ENCODE measurements around the gene RBL2.
"Not testable (repeated sequence)": the region's sequence is repeated elsewhere in the genome, so short reads cannot be mapped to it uniquely, and the experiment has no call there.

RBL2 gene

DNA sequence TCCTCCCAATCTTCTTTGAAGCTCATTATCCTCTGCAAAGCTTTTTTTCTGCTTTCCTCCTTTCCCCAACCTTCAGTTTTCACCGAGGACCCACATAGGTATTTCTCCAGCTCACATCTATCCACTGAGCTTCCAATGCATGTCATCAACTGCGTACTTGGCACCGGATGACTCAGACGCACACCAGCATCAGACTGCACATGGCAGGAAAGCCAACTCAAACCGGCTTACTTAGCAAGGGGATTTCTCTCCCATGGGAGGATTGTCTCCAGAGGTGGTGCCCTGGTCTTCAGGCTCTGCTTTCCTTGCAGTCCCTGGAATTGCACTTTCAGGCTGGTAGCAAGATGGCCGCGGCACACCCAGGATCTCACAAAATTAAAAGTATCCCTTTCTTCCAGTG is 70.4 kb downstream of the RBL2 start:
- H3K9me3 Mint-ChIP-seq: no peaks in the 10 kb centered on the region
- H3K27me3 Mint-ChIP-seq: peaks cover 17% of the 10 kb centered on the region
- H3K4me3 Mint-ChIP-seq: no peak overlapping the region
- peak overlapping the region; percentile 93 for H3K27ac Mint-ChIP-seq
- intact Hi-C loops (cut with micrococcal nuclease): loop anchor here (5.0 kb wide), 1 partner anchor 372 kb away; no protein-coding TSS in a partner anchor
- no peaks in the 10 kb centered on the region for H3K36me3 Mint-ChIP-seq (ENCODE audit: low read depth)
- H3K4me1 Mint-ChIP-seq (ENCODE audit: low read depth): peaks cover 33% of the 10 kb centered on the region

DNA sequence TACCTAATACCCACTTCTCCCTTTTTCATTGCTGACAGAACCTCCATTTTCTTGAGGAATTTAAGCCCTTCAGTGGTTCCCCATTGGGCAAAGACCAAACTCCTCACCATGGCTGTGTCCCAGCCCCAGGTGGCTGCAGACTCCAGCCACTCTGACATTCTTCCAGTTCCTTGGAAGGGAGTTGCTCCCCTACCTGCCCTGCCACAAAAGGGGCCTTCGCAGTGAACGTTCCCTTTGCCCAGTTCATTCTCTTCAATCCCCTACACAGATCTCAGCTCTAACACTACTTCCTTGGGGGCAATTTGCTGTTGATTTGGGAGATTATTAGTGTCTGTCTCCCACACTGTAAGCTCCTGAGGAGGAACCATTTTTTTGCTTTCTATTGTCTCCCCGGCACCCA is 72.0 kb downstream of the RBL2 start:
- no peaks in the 10 kb centered on the region for H3K36me3 Mint-ChIP-seq (ENCODE audit: low read depth)
- no peaks in the 10 kb centered on the region for H3K9me3 Mint-ChIP-seq
- H3K4me3 Mint-ChIP-seq: no peak overlapping the region
- intact Hi-C loops (cut with micrococcal nuclease): no loop called here
- no peak overlapping the region for H3K27ac Mint-ChIP-seq
- H3K4me1 Mint-ChIP-seq (ENCODE audit: low read depth): peaks cover 27% of the 10 kb centered on the region
- H3K27me3 Mint-ChIP-seq: peaks cover 21% of the 10 kb centered on the region

DNA sequence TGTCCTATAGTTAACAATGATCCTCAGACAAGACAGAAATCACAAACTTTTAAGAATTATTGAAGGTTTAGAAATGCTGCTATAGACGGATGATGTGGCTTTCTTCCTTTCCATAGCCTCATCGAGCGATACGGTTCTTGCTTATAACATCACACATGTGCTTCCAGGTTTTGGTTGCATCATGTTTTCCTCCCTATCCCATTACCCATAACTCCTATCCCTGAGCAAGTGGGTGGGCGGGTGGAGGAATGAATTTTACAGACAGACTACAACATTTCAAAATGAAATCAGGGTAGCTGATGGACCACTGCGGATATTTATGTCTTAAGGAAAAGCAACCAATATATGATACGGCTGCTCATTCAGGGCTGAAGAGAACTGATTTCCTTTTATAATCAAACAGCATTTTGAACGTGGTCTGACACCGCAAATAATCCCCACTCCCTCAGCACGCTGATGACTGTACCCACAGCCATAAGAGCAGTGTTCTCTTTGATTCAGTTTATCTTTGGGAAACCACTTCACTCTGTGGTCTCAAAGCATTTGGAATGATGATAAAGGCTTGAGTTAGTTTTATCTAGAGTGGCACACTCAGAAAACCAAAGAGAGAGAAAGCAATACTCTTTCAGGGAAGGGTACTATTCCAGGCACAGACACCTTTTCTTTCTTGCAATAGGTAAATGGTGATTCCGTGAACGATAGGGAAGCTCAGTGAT is 73.4 kb downstream of the RBL2 start:
- H3K36me3 Mint-ChIP-seq (ENCODE audit: low read depth): no peaks in the 10 kb centered on the region
- H3K27me3 Mint-ChIP-seq: peaks cover 22% of the 10 kb centered on the region
- no peak overlapping the region for H3K4me3 Mint-ChIP-seq
- H3K4me1 Mint-ChIP-seq (ENCODE audit: low read depth): peaks cover 14% of the 10 kb centered on the region
- no peak overlapping the region for H3K27ac Mint-ChIP-seq
- H3K9me3 Mint-ChIP-seq: peaks cover 3% of the 10 kb centered on the region
- intact Hi-C loops (cut with micrococcal nuclease): no loop called here

DNA sequence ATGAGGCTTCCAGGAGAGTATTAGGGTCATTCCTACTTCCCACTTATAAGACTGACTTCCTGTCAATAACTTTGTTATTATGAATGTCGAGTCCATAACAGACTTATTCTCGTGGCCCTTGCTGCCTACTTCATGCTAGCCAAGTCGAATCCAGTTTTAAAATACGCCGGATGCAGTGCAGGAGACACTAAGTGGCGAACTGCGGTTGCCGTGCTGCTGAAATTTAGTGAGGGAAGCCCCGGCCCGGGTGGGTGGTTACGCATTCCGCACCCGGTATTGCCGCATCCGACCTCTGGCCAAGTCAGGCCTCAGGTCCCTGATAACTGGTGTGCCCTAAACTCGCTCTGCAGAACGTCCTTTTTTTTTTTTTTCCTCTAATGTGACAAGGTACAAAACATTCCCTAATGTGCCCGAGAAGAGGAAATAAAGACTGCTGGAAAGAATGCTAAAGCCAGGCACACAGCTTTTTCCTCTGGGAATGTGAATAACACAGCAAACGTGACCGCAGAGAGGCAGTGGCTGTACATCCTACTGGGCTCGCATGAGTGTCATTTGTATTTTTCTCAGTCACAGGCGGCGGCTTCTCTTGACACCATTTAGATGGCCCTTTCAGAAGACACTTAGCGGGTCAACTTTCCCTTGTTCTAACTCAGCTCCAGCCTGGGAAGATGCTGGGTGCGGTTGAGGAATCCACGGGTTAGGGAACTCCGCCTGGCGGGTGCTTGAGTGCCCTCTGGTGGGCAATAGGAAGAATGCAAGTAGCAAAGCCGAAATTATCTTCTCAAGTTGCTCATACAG is 75.8 kb downstream of the RBL2 start:
- intact Hi-C loops (cut with micrococcal nuclease): no loop called here
- H3K4me3 Mint-ChIP-seq: no peak overlapping the region
- peaks cover 8% of the 10 kb centered on the region for H3K9me3 Mint-ChIP-seq
- no peaks in the 10 kb centered on the region for H3K36me3 Mint-ChIP-seq (ENCODE audit: low read depth)
- no peaks in the 10 kb centered on the region for H3K4me1 Mint-ChIP-seq (ENCODE audit: low read depth)
- no peak overlapping the region for H3K27ac Mint-ChIP-seq
- peaks cover 31% of the 10 kb centered on the region for H3K27me3 Mint-ChIP-seq

DNA sequence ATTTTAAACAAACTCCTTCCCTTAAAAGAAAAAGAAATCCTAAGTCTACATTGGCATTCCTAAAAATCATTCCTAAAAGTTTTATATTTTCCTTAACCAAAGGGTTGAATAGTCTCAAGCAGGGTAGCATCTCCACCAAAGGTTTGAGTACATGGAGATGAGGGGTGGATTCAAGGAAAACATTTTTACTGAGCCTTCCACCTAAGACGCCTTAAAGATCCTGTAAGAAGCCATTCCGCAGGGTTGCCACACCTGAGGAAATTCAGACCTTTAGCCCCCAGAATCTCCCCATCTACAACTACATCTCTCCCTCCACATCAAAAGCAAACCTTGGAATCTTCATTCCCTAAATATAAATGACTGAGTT is 76.4 kb downstream of the RBL2 start:
- no peak overlapping the region for H3K27ac Mint-ChIP-seq
- no peaks in the 10 kb centered on the region for H3K36me3 Mint-ChIP-seq (ENCODE audit: low read depth)
- no peak overlapping the region for H3K4me3 Mint-ChIP-seq
- intact Hi-C loops (cut with micrococcal nuclease): no loop called here
- H3K4me1 Mint-ChIP-seq (ENCODE audit: low read depth): no peaks in the 10 kb centered on the region
- peaks cover 30% of the 10 kb centered on the region for H3K27me3 Mint-ChIP-seq
- H3K9me3 Mint-ChIP-seq: peaks cover 8% of the 10 kb centered on the region

DNA sequence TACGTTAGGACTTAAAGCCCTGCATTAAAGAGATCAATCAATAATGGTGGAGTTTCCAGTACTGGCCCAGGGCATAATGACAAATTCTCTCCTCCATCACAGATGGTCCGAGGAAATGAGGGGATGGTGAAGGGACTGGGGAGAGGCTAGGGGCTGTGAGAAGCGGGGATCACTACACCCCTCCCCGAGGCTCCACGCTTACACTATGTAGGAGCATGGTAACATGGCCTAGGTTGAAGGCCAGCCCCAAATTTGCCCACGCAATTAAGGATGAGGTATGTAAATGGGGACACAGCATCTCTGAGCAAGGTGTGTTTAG is 76.8 kb downstream of the RBL2 start:
- Mint-ChIP-seq H3K36me3 (ENCODE audit: low read depth) (no peaks in the 10 kb centered on the region), H3K4me1 (ENCODE audit: low read depth) (no peaks in the 10 kb centered on the region), H3K4me3 (no peak overlapping the region), H3K9me3 (peaks cover 8% of the 10 kb centered on the region), H3K27me3 (peaks cover 31% of the 10 kb centered on the region), H3K27ac (no peak overlapping the region)
- intact Hi-C loops (cut with micrococcal nuclease): no loop called here

- Mint-ChIP-seq H3K27ac (no peak overlapping the region), H3K4me1 (ENCODE audit: low read depth) (no peaks in the 10 kb centered on the region)
- intact Hi-C loops (cut with micrococcal nuclease): no loop called here
Observed at GRCh38 chr16:53511403-53512280, 77.4 kb downstream of the RBL2 start.

DNA sequence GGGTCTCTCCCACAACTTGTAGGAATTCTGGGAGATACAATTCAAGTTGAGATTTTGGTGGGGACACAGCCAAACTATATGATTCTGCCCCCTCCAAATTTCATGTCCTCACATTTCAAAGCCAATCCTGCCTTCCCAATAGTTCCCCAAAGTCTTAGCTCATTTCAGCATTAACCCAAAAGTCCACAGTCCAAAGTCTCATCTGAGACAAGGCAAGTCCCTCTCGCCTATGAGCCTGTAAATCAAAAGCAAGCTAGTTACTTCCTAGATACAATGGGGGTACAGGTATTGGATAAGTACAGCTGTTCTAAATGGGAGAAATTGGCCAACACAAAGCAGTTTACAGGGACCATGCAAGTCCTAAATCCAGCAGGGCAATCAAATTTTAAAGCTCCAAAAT is 78.5 kb downstream of the RBL2 start:
- peaks cover 33% of the 10 kb centered on the region for H3K27me3 Mint-ChIP-seq
- intact Hi-C loops (cut with micrococcal nuclease); H3K4me1 Mint-ChIP-seq (ENCODE audit: low read depth); H3K9me3 Mint-ChIP-seq; H3K27ac Mint-ChIP-seq; H3K36me3 Mint-ChIP-seq (ENCODE audit: low read depth); H3K4me3 Mint-ChIP-seq: not testable (repeated sequence)

More at GRCh38 chr16:53511403-53512280, 77.4 kb downstream of the RBL2 start:
- H3K9me3 Mint-ChIP-seq: peaks cover 8% of the 10 kb centered on the region
- H3K27me3 Mint-ChIP-seq: peaks cover 25% of the 10 kb centered on the region
- H3K36me3 Mint-ChIP-seq (ENCODE audit: low read depth): no peaks in the 10 kb centered on the region
- H3K4me3 Mint-ChIP-seq: no peak overlapping the region

- H3K36me3 Mint-ChIP-seq (ENCODE audit: low read depth): no peaks in the 10 kb centered on the region
- peaks cover 21% of the 10 kb centered on the region for H3K4me1 Mint-ChIP-seq (ENCODE audit: low read depth)
- H3K27ac Mint-ChIP-seq: no peak overlapping the region
- intact Hi-C loops (cut with micrococcal nuclease): no loop called here
- H3K4me3 Mint-ChIP-seq: no peak overlapping the region
- peaks cover 42% of the 10 kb centered on the region for H3K27me3 Mint-ChIP-seq
- peaks cover 8% of the 10 kb centered on the region for H3K9me3 Mint-ChIP-seq
Observed at GRCh38 chr16:53515259-53515658, 81.0 kb downstream of the RBL2 start.

GRCh38 chr16:53515811-53516210 is 81.5 kb downstream of the RBL2 start:
- Mint-ChIP-seq H3K9me3 (peaks cover 8% of the 10 kb centered on the region), H3K4me1 (ENCODE audit: low read depth) (peaks cover 21% of the 10 kb centered on the region), H3K27ac (no peak overlapping the region), H3K27me3 (peaks cover 45% of the 10 kb centered on the region), H3K36me3 (ENCODE audit: low read depth) (no peaks in the 10 kb centered on the region), H3K4me3 (no peak overlapping the region)
- intact Hi-C loops (cut with micrococcal nuclease): no loop called here

DNA sequence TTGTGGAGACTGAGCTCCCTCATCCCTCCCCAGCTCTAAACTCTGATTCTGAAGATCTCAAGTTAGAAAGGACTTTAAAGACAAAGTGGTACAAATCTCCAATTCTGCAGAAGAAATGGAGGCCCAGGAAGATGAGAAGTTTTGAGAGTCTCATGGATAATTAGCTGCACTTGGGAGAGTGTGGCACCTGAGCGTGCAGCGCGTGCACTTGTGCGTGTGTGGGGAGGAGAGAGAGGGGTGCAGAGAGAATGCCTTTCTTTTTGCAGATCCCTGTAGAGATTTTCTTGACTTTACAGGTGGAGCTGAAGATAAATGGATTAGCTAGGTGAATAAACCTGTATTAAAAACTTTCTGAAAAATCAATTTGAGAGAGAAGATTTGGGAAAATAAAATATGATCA is 83.6 kb downstream of the RBL2 start:
- Mint-ChIP-seq H3K4me1 (ENCODE audit: low read depth) (peaks cover 21% of the 10 kb centered on the region), H3K27me3 (peaks cover 38% of the 10 kb centered on the region), H3K36me3 (ENCODE audit: low read depth) (no peaks in the 10 kb centered on the region), H3K4me3 (no peak overlapping the region), H3K27ac (no peak overlapping the region), H3K9me3 (peaks cover 3% of the 10 kb centered on the region)
- intact Hi-C loops (cut with micrococcal nuclease): no loop called here

GRCh38 chr16:53518550-53519416 is 84.5 kb downstream of the RBL2 start:
- H3K27ac Mint-ChIP-seq: no peak overlapping the region
- peak overlapping the region; percentile 30 for H3K4me3 Mint-ChIP-seq
- no peaks in the 10 kb centered on the region for H3K36me3 Mint-ChIP-seq (ENCODE audit: low read depth)
- peaks cover 36% of the 10 kb centered on the region for H3K27me3 Mint-ChIP-seq
- intact Hi-C loops (cut with micrococcal nuclease): no loop called here
- peaks cover 21% of the 10 kb centered on the region for H3K4me1 Mint-ChIP-seq (ENCODE audit: low read depth)
- no peaks in the 10 kb centered on the region for H3K9me3 Mint-ChIP-seq

- H3K27ac Mint-ChIP-seq: no peak overlapping the region
- H3K4me1 Mint-ChIP-seq (ENCODE audit: low read depth): peaks cover 21% of the 10 kb centered on the region
- peaks cover 34% of the 10 kb centered on the region for H3K27me3 Mint-ChIP-seq
- intact Hi-C loops (cut with micrococcal nuclease): no loop called here
- no peak overlapping the region for H3K4me3 Mint-ChIP-seq
- H3K36me3 Mint-ChIP-seq (ENCODE audit: low read depth): no peaks in the 10 kb centered on the region
- no peaks in the 10 kb centered on the region for H3K9me3 Mint-ChIP-seq
Observed at GRCh38 chr16:53519417-53520091, 85.3 kb downstream of the RBL2 start.
